Neural crest cell (in vitro differentiated cells): ENCODE results near the gene OR5C1. TPM values are rescaled to one million over a fixed set of nuclear protein-coding genes. Genes with fewer than 3 reads are reported as not detected.

Experiments
- DNase-seq: peaks from one replicate; pipeline ENCODE4 v3.0.0; 2021; ENCODE audit warnings: low read depth, mixed read lengths, low spot score
- H3K27ac Mint-ChIP-seq: one replicate; pipeline ENCODE4 v1.8.0; 2021; ENCODE audit warnings: mild to moderate bottlenecking, mixed read lengths; ENCODE audit not compliant: unreplicated experiment
- H3K27me3 Mint-ChIP-seq: 2 replicates; pipeline ENCODE4 v1.8.0; 2021; ENCODE audit warnings: low read depth, mild to moderate bottlenecking, mixed read lengths
- H3K36me3 Mint-ChIP-seq: 2 replicates; pipeline ENCODE4 v1.8.0; 2021; ENCODE audit warnings: low read depth, mild to moderate bottlenecking, mixed read lengths
- H3K4me1 Mint-ChIP-seq: 2 replicates; pipeline ENCODE4 v1.8.0; 2021; ENCODE audit warnings: mixed read lengths
- H3K4me3 Mint-ChIP-seq: one replicate; pipeline ENCODE4 v1.8.0; 2021; ENCODE audit warnings: mild to moderate bottlenecking, mixed read lengths
- H3K9me3 Mint-ChIP-seq: 2 replicates; pipeline ENCODE4 v1.8.0; 2021; ENCODE audit warnings: mixed read lengths
- CTCF ChIP-seq: fragments of 200-600 bp; sonication (generic); conservative IDR thresholded peaks from 2 replicates; pipeline ENCODE4 v1.5.0; 2021; ENCODE audit warnings: antibody characterized with exemption, mild to moderate bottlenecking
- total RNA-seq: library from RNA; stranded (reverse); gene quantifications from 2 replicates; pipeline ENCODE4 v1.2.1, GENCODE V29; 2021

The OR5C1 gene
- total RNA-seq, 1 donor from 2014 or later, result not detected

- Mint-ChIP-seq H3K4me1 (no peaks in the 10 kb centered on the region), H3K36me3 (no peaks in the 10 kb centered on the region), H3K4me3 (no peak overlapping the region), H3K9me3 (peaks cover 3% of the 10 kb centered on the region), H3K27ac (no peak overlapping the region), H3K27me3 (peaks cover 50% of the 10 kb centered on the region)
- DNase-seq, result no peak
- TF ChIP-seq CTCF, result no peak
These were observed 2.4 kb upstream of the OR5C1 start for GRCh38 chr9:122786338-122786737.

GRCh38 chr9:122789256-122790046, 718 bp downstream of the OR5C1 start:
- H3K27me3 Mint-ChIP-seq, result peaks cover 42% of the 10 kb centered on the region
- H3K9me3 Mint-ChIP-seq, result peaks cover 3% of the 10 kb centered on the region
- H3K4me3 Mint-ChIP-seq, result no peak overlapping the region
- DNase-seq, result no peak
- no peaks in the 10 kb centered on the region for H3K4me1 Mint-ChIP-seq
- no peak overlapping the region for H3K27ac Mint-ChIP-seq
- H3K36me3 Mint-ChIP-seq, result no peaks in the 10 kb centered on the region
- no peak for TF ChIP-seq CTCF

DNA sequence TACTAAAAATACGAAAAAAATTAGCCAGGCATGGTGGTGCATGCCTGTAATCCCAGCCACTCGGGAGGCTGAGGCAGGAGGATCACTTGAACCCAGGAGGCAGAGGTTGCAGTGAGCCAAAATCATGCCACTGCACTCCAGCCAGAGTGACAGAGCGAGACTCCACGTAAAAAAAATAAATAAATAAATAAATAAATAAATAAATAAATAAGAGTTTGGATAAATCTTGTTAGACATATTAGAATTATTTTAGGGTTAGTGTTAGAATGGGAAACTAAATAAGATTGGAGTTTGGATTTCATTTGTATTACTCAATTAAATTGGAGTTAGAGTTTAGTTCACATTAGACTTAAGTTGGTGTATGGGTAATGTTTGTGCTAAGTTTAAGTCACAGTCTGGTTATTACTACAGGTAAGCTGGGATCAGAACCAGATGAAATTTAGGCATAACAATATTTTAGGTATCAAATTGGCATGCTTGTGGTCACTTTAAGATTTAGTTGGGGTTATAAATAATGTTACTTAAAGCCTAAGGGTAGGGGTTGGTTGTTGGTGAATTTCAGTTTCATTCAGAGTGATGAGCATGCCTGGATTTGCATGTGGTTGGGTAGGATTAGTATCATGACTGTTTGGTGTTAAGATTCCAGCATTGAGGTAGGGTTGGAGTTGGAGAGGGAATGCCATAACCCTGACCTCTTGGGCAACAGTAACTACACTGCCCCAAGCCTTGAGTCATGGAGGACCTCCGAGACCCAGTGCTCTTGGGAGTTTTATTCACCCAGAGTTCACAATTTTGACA, 3.3 kb downstream of the OR5C1 start:
- Mint-ChIP-seq H3K27ac (no peak overlapping the region), H3K4me3 (no peak overlapping the region), H3K36me3 (no peaks in the 10 kb centered on the region), H3K27me3 (peaks cover 38% of the 10 kb centered on the region), H3K4me1 (no peaks in the 10 kb centered on the region), H3K9me3 (peaks cover 3% of the 10 kb centered on the region)
- no peak for DNase-seq
- TF ChIP-seq CTCF, result no peak

DNA sequence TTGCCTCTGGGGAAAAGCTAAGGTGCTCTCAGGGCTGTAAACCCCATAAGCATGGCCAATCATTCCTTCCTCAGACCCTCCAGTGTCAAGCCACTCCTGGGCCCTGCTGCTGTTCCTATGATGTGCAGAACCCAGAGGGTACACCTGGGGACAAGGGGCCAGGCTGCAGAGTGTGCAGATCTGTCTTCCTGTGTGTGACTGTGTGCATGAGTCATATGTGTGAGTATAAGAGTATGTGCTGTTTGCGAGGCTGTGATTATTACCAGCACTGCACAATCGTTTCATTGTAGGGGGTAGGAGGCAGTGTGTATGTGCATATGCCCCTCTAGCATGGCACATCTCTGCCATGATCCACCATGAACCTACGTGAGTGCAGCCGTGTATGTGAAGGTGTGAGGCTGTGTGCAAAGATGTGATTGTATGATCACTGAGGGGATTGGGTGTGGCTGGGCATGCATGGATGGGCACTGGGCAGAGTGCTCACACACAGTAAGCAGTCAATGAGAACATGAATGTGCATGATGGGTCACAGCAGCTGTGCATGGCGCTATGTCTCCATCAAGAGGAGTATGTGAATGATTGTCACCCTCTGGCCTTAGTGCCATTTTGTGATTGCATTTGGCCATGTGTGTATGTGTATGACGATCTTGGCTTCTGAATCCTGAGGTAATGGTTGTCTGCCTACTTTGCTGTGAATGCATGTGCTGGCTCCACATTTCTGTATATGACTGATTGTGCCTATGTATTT, 8.8 kb downstream of the OR5C1 start:
- no peaks in the 10 kb centered on the region for H3K9me3 Mint-ChIP-seq
- no peaks in the 10 kb centered on the region for H3K4me1 Mint-ChIP-seq

More for the DNA sequence above, 8.8 kb downstream of the OR5C1 start:
- Mint-ChIP-seq H3K4me3 (no peak overlapping the region), H3K27ac (no peak overlapping the region), H3K27me3 (peaks cover 42% of the 10 kb centered on the region), H3K36me3 (no peaks in the 10 kb centered on the region)
- DNase-seq, result no peak
- TF ChIP-seq CTCF, result no peak
